ENCODE data around the gene ITPKC. TPM values are rescaled to one million over a fixed set of nuclear protein-coding genes. Genes with fewer than 3 reads are reported as not detected.

ITPKC gene
- total and polyA plus RNA-seq, 2 of the 13 experiments (the other 11 are each of a cell fraction or from before 2014, with no cell fraction given) = 6.9 to 11.2 TPM

GRCh38 chr19:40691421-40692211, 25.3 kb upstream of the ITPKC start:
- ATAC-seq = no peak
- Histone ChIP-seq H3K4me1 (ENCODE audit: insufficient read depth, low read length) (no peaks in the 10 kb centered on the region), H4K20me1 (ENCODE audit: insufficient read depth, low read length) (no peaks in the 10 kb centered on the region), H3K27me3 (ENCODE audit: control insufficient read depth in 1 of 2, insufficient read depth in 2 of 2, low read length in 2 of 2) (no peaks in the 10 kb centered on the region; a peak in 1 of 5 replicates), H3K9me3 (ENCODE audit: low read length) (no peaks in the 10 kb centered on the region), H3K36me3 (replicated peaks in 1 of 2; ENCODE audit: control insufficient read depth in 1 of 2, insufficient read depth in 2 of 2, low read length in 2 of 2) (peaks cover 3 to 5% of the 10 kb centered on the region in 2 experiments; a peak in 3 of 5 replicates), H3K9ac (ENCODE audit: insufficient read depth, low read depth, low read length) (no peak overlapping the region), H3K4me3 (replicated peaks in 1 of 3; ENCODE audit: insufficient read depth in 1 of 3, low read depth in 2 of 3, low read length in 3 of 3) (no peak overlapping the region), H3K27ac (ENCODE audit: extremely low read length, insufficient read depth, low read length) (no peak overlapping the region), H3K79me2 (ENCODE audit: insufficient read depth, low read length) (no peaks in the 10 kb centered on the region), H3K4me2 (ENCODE audit: low read depth, low read length) (no peak overlapping the region), H2AFZ (ENCODE audit: low read length) (no peak overlapping the region)
- intact Hi-C loops (cut with micrococcal nuclease; ENCODE audit: unreplicated experiment) (no loop called here), in situ Hi-C loops (cut with HindIII; ENCODE audit: extremely low pct_ligation_motif_present, low pct_unique_long_range_greater_than_20kb) (no loop called here)
- no peak for FAIRE-seq
- WGBS (ENCODE audit: low lambda C conversion rate) = 99% methylated on average over 13 of the region's 24 CpGs
- no TSS peak for BruUV-seq (replicated peaks)
- CTCF ChIA-PET (ENCODE audit: low intra/inter-chr PET ratio, low total read pairs) = no interaction called here
- DNase-seq (ENCODE audit: low spot score) = no peak
- TF ChIP-seq NCOR1 (IDR thresholded peaks at IDR 0.05; ENCODE audit: borderline replicate concordance, low read length) (no peak), KDM6A (CRISPR knock-in tag; IDR thresholded peaks at IDR 0.05; ENCODE audit: low read depth) (no peak), ZFP82 (CRISPR knock-in tag; IDR thresholded peaks at IDR 0.05; ENCODE audit: borderline replicate concordance) (no peak), ZNF468 (CRISPR knock-in tag; IDR thresholded peaks at IDR 0.05) (no peak), KDM1A (CRISPR knock-in tag; IDR thresholded peaks at IDR 0.05) (no peak), ZNF770 (CRISPR knock-in tag; IDR thresholded peaks at IDR 0.05) (no peak), ZNF570 (CRISPR knock-in tag; IDR thresholded peaks at IDR 0.05; ENCODE audit: borderline replicate concordance) (no peak), ZNF12 (CRISPR knock-in tag; IDR thresholded peaks at IDR 0.05) (no peak), NR3C1 (CRISPR knock-in tag; IDR thresholded peaks at IDR 0.05) (no peak), ZNF557 (CRISPR knock-in tag; IDR thresholded peaks at IDR 0.05) (no peak), KDM5B (CRISPR knock-in tag; IDR thresholded peaks at IDR 0.05; ENCODE audit: borderline replicate concordance) (no peak), RFX1 (IDR thresholded peaks at IDR 0.05) (no peak), ZNF430 (CRISPR knock-in tag; IDR thresholded peaks at IDR 0.05) (no peak), ATF5 (CRISPR knock-in tag; IDR thresholded peaks at IDR 0.05; ENCODE audit: low read depth) (no peak)
- TF ChIP-seq, protein P1, sequence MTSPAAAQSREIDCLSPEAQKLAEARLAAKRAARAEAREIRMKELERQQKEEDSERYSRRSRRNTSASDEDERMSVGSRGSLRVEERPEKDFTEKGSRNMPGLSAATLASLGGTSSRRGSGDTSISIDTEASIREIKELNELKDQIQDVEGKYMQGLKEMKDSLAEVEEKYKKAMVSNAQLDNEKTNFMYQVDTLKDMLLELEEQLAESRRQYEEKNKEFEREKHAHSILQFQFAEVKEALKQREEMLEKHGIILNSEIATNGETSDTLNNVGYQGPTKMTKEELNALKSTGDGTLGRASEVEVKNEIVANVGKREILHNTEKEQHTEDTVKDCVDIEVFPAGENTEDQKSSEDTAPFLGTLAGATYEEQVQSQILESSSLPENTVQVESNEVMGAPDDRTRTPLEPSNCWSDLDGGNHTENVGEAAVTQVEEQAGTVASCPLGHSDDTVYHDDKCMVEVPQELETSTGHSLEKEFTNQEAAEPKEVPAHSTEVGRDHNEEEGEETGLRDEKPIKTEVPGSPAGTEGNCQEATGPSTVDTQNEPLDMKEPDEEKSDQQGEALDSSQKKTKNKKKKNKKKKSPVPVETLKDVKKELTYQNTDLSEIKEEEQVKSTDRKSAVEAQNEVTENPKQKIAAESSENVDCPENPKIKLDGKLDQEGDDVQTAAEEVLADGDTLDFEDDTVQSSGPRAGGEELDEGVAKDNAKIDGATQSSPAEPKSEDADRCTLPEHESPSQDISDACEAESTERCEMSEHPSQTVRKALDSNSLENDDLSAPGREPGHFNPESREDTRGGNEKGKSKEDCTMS (CRISPR knock-in tag; conservative IDR thresholded peaks at IDR 0.05) = no peak
- POLR2A ChIA-PET = no interaction called here

All from HepG2 (cell line).